K562 (cell line): ENCODE results near the gene PPP1R15B. TPM values are rescaled to one million over a fixed set of nuclear protein-coding genes. Genes with fewer than 3 reads are reported as not detected.

ENCODE experiments used
- AFF1 ChIP-seq, 2 experiments: fragments of 450-650 bp; IDR thresholded peaks; 2 replicates each; pipeline ENCODE4 v1.6.1; 2018; ENCODE audit warnings: mild to moderate bottlenecking in 2 of 2, low read depth in 1 of 2; ENCODE audit not compliant: partially characterized antibody in 2 of 2
- BCOR ChIP-seq: fragments of 450-650 bp; IDR thresholded peaks from 2 replicates; pipeline ENCODE4 v1.6.1; 2016
- CBX2 ChIP-seq: fragments of 200-600 bp; sonication (generic); IDR thresholded peaks from one replicate; pipeline ENCODE4 v1.6.1; 2012; ENCODE audit warnings: mild to moderate bottlenecking, low read length, inconsistent platforms; ENCODE audit not compliant: insufficient read depth, poor library complexity, severe bottlenecking
- ELF1 ChIP-seq: fragments of 200-800 bp; sonication (Bioruptor generic); IDR thresholded peaks from 2 replicates; pipeline ENCODE4 v1.6.1; 2016; ENCODE audit warnings: missing genetic modification characterization, missing compliant biosample characterization
- L3MBTL2 ChIP-seq: fragments of 450-650 bp; IDR thresholded peaks from 2 replicates; pipeline ENCODE4 v1.6.1; 2016; ENCODE audit warnings: mild to moderate bottlenecking, moderate library complexity
- NKRF ChIP-seq: fragments of 450-650 bp; IDR thresholded peaks from 2 replicates; pipeline ENCODE4 v1.6.1; 2016; ENCODE audit warnings: borderline replicate concordance
- POLR2B ChIP-seq: fragments of 450-650 bp; IDR thresholded peaks from 2 replicates; pipeline ENCODE4 v1.6.1; 2018; ENCODE audit warnings: low read depth; ENCODE audit not compliant: partially characterized antibody
- ZKSCAN8 ChIP-seq: fragments of 200-800 bp; sonication (Bioruptor generic); IDR thresholded peaks from 2 replicates; pipeline ENCODE4 v1.6.1; 2016; ENCODE audit warnings: missing genetic modification characterization, missing compliant biosample characterization
- ZZZ3 ChIP-seq: fragments of 450-650 bp; IDR thresholded peaks from 2 replicates; pipeline ENCODE4 v1.6.1; 2016; ENCODE audit warnings: antibody characterized with exemption, mild to moderate bottlenecking, moderate library complexity
- polyA plus RNA-seq, 8 experiments: library from polyadenylated mRNA; depleted of rRNA in 4 of 8; stranded (reverse) in 5 of 8; unstranded in 3 of 8; fragments of >200 nt; fragmentation: Nextera tagmentation in 2 of 8; fragmentation: Illumina TruSeq in 1 of 8; extraction: Ambion mirVana in 2 of 8; extraction: Trizol in 1 of 8; gene quantifications; 2 replicates each; pipeline versions ENCODE4 v1.2.1 to v1.2.3, GENCODE V29; 2011 to 2014; ENCODE audit warnings: inconsistent platforms in 1 of 8, missing spikeins in 1 of 8
- total RNA-seq, 7 experiments: library from RNA; depleted of rRNA in 6 of 7; stranded (reverse); fragments of >200 nt in 6 of 7; fragmentation: Illumina TruSeq in 2 of 7; extraction: Trizol in 2 of 7; gene quantifications; 2 replicates each; pipeline versions ENCODE4 v1.2.1 to v1.2.3, GENCODE V29; 2011 to 2021; ENCODE audit warnings: low replicate concordance in 1 of 7
- TF ChIP-seq, protein P1 (sequence below), 2 experiments: fragments of 450-650 bp; formaldehyde crosslinking in 1 of 2; IDR thresholded peaks; 2 replicates each; pipeline versions ENCODE4 v1.4.0 to v1.6.1; 2014 to 2020; ENCODE audit warnings: mild to moderate bottlenecking in 2 of 2, borderline replicate concordance in 1 of 2, low read depth in 1 of 2

The PPP1R15B gene
- total and polyA plus RNA-seq, 9 of the 15 experiments (the other 6 are each of a cell fraction or from before 2014, with no cell fraction given) = 17.0 to 48.1 (median 30.8) TPM

GRCh38 chr1:204409123-204409522 lies 2.5 kb downstream of the PPP1R15B start (continued):
- peak; percentile 61; the same call in 1 of the 2 replicates for TF ChIP-seq NKRF
- TF ChIP-seq ZZZ3 = no peak
- TF ChIP-seq ELF1 (tag) = peak; percentile 33
- no peak for TF ChIP-seq BCOR
- no peak for TF ChIP-seq CBX2
- TF ChIP-seq, protein P1, sequence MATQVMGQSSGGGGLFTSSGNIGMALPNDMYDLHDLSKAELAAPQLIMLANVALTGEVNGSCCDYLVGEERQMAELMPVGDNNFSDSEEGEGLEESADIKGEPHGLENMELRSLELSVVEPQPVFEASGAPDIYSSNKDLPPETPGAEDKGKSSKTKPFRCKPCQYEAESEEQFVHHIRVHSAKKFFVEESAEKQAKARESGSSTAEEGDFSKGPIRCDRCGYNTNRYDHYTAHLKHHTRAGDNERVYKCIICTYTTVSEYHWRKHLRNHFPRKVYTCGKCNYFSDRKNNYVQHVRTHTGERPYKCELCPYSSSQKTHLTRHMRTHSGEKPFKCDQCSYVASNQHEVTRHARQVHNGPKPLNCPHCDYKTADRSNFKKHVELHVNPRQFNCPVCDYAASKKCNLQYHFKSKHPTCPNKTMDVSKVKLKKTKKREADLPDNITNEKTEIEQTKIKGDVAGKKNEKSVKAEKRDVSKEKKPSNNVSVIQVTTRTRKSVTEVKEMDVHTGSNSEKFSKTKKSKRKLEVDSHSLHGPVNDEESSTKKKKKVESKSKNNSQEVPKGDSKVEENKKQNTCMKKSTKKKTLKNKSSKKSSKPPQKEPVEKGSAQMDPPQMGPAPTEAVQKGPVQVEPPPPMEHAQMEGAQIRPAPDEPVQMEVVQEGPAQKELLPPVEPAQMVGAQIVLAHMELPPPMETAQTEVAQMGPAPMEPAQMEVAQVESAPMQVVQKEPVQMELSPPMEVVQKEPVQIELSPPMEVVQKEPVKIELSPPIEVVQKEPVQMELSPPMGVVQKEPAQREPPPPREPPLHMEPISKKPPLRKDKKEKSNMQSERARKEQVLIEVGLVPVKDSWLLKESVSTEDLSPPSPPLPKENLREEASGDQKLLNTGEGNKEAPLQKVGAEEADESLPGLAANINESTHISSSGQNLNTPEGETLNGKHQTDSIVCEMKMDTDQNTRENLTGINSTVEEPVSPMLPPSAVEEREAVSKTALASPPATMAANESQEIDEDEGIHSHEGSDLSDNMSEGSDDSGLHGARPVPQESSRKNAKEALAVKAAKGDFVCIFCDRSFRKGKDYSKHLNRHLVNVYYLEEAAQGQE (IDR thresholded peaks at IDR 0.05; ENCODE audit: borderline replicate concordance) = peak; percentile 74
- TF ChIP-seq, protein P1 (CRISPR knock-in tag; IDR thresholded peaks at IDR 0.05; ENCODE audit: low read depth) = no peak
- peak in 1 of 2 experiments; percentile 26 for TF ChIP-seq AFF1 (IDR thresholded peaks at IDR 0.05; ENCODE audit: low read depth in 1 of 2, partially characterized antibody in 2 of 2)
- TF ChIP-seq ZKSCAN8 (CRISPR knock-in tag) = no peak
- TF ChIP-seq POLR2B = peak; percentile 20
- no peak for TF ChIP-seq L3MBTL2
